Pons (tissue), 1 donor: ENCODE results near the gene KIF23.
"Not testable (repeated sequence)": the region's sequence is repeated elsewhere in the genome, so short reads cannot be mapped to it uniquely, and the experiment has no call there.

ENCODE experiments used
- DNase-seq: peaks from one replicate; pipeline ENCODE4 v3.0.0-alpha.2; 2016; ENCODE audit warnings: low spot score

The KIF23 gene

DNA sequence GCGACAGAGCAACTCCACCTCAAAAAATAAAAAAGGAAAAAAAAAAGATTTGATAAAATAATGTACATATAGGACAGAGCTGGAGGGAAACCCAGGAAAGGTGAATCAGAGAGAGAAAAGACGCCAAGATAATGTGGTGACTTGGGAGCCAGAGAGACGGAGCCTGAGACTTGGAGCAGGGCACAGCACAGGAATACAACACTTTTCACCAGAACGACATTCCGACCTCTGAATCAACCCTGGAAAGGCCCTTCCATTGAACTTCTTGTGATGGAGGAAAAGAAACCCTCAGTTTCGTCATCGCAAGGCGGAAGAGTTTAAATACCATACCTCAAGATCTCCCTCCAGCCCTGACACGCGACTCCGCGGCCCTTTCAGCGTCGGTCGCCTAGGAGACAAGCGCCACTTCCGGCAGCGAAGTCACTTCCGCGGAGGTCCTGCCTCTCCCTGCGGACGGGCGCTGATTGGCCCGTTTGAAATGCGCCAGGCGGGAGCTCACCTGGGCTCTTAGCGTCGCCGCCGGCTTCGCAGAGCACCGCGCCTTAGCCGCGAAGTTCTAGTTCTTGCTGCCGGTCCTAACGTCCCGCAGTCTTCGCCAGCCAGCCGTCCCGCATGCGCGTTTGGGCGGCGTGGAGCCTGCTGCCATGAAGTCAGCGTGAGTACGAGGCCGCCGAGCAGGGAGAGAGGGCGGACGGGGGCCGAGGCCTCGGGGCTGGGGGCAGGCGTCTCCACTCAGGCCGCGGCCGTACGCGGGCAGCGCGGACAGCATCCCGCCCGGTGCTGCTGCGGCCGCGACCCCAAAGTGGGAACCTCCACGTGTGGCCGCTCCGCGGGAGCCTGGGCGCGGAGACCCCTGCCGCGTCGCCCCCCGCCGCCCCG lies at the start of gene KIF23:
KIF23 (plus strand) TSS at position 528 of the 879 bp plus-strand sequence; CDS start at position 645, 117 bp downstream.
- DNase-seq: peak; percentile 74

DNA sequence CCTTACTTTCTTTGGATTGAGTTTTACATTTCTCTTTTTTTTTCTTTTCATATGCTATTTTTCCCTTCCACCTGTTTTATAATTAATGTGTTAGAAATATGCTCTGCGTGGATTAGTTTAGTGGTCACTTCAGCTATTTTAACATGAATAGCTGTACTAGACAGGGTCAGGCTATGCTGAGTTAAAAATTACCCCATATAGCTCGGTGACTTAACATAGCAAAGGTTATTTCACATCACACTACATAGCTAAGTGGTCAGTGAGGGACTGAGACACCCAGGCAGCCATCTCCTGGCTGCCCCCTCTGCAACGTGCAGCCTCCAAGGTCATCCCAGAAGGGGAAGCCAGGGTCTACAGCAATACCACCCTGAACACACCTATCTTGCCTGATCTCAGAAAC lies 46.9 kb upstream of the KIF23 start:
- no peak for DNase-seq

DNA sequence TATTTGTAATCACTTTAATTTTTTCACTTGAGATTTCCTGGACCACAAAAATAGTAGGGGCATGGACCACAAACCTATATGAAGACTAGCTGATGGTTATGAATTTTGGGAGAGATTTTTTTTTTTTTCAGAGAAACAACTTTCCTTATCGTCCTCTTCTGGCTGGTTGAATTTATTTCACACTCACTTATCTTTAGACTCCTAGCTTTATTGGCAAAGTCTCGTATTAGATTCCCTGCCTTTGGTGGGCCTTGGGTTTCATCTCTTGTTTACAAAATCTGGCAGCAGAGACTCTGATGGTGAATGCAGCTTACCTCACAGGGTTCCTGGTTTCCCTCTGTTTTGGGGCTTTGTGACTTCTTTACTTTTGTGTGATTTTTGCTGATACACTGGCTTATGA lies 44.5 kb upstream of the KIF23 start:
- DNase-seq: no peak

DNA sequence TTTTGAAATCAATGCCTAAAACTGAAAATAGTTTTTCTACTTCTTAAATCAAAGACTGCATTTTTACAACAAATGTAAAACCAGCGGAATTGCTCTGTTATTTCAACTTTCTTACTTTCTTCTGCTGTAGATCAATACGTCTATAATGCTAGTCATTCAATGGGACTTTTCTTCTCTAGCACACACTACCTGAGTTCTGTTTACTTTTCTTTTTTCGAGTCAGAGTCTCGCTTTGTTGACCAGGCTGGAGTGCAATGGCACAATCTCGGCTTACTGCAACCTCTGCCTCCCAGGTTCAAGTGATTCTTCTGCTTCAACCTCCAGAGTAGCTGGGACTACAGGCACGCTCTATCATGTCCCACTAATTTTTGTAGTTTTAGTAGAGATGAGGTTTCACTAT lies 40.7 kb upstream of the KIF23 start:
- no peak for DNase-seq

DNA sequence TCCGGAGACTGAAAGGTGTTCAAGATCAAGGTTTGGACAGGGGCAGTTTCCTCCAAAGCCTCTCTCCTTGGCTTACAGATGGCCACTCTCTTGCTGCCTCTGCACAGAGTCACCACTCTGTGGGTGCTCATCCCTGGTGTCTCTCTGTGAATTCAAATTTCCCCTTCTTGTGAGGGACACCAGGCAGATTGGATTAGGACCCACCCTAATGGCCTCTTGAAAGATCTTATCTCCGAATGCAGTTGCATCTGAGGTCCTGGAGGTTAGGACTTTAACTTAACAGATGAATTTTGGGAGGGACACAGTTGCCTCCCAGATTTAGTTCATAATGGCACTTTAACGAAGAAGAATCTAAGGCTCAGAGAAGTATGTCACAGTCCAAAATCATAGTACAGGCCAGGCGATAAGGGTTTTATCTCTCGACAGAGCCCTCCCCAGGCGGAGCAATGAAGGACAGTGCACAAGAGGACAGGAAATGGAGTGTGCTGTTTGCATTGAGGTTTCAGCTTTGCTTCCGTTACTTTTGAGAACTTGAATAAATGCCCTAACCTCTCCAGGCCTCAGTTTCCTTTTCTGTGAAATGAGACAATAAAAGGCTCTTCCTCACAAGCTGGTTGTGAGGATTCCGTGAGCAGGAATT lies 38.9 kb upstream of the KIF23 start:
- no peak for DNase-seq

DNA sequence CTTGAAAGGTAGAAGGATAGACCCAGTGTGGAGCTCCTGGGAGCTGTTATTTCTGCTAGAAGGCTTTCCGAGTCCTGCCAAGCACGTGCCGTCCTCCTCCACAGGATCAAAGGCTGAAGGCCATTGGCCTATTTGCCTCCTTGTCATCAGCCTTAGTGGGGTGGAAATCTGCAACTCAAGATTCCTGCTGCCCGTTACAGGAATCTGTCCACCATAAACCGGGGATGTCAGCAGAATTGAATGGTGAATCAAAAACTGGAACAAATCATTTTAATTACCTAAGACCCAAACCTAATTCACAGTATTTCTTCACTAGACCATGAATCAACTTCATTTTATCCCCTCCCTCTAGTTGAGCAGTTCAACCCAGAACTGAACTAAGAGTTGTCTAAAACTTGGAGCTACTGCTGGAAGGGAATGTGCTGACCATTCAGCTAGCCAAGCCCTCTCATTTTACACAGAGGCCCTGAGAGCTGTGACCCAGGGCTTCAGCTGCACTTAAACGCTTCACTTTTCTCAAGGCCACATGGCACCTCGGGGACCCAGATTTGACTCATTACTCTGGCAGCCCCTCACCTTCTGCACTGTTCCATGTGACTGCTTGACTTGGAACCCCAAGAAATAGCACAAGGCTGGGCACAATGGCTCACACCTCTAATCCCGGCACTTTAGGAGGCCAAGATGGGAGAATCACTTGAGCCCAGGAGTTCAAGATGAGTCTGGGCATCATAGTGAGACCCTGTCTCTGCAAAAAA lies 36.8 kb upstream of the KIF23 start:
- DNase-seq: no peak

DNA sequence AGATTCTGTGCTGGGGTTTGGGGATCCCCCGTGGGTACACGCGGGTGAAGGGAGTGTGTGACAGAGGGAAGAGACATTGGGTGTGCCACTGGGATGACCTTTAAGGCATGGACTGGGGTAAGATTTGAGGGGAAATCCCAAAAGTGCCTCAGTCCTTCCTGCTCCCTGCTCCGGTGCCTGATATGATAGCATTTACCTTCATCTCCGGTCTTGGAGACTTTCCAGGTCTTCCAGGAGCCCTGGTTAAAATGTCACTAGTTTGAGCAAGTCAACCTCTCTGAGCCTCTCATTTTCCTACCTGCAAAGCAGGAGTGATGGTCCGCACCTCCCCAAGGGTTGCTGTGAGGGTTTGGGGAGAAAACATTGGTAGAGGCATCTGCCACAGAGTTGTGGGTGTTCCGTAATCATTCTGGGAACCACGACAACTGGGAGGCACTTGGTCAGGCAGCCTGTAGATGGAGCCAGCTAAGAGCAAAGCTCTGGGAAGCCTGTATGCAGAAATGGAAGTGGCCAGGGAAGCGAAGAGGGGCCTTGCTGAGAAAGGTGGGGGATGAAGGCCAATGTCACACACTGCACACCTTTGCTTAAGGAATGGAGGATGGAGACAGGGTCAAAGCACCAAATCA lies 33.9 kb upstream of the KIF23 start:
- no peak for DNase-seq

DNA sequence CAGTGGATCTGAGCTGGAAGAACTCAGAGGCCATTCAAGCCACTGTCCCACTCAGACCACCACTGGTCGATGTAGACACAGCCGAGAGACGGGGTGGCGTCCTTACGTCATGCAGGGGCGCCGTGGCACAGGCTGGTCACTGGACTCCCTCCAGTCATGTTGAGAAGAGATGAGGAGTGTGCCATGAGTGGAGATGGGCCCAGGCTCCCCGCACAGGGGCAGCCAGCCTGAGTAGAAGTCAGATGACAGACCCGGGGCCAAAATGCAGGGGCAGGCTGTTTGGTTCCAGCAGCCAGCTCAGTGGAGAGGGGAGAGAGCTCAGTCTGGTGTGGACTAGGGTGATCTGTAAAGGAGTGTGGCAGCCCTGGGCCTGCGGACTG lies 33.4 kb upstream of the KIF23 start:
- DNase-seq: no peak

DNA sequence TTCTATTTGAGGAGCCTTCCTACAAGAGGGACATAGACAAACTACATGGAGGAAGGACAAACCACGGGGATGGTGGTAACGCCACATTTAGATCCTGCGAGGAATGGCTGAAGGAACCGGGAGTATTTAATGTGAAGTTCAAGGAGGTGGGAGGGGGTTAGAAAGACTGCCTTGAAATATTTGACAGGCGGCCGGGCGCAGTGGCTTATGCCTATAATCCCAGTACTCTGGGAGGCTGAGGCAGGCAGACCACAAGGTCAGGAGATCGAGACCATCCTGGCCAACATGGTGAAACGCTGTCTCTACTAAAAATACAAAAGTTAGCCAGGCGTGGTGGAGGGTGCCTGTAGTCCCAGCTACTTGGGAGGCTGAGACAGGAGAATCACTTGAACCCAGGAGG lies 32.0 kb upstream of the KIF23 start:
- not testable (repeated sequence) for DNase-seq

DNA sequence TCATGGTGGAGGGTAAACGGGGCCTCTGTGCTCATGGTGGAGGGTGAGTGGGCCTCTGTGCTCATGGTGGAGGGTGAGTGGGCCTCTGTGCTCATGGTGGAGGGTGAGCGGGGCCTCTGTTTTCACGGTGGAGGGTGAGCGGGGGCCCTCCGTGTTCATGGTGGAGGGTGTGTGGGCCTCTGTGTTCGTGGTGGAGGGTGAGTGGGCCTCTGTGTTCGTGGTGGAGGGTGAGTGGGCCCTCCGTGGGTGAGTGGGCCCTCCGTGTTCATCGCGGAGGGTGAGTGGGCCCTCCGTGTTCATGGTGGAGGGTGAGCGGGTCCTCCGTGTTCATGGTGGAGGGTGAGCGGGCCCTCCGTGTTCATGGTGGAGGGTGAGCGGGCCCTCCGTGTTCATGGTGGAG lies 30.1 kb upstream of the KIF23 start:
- not testable (repeated sequence) for DNase-seq

DNA sequence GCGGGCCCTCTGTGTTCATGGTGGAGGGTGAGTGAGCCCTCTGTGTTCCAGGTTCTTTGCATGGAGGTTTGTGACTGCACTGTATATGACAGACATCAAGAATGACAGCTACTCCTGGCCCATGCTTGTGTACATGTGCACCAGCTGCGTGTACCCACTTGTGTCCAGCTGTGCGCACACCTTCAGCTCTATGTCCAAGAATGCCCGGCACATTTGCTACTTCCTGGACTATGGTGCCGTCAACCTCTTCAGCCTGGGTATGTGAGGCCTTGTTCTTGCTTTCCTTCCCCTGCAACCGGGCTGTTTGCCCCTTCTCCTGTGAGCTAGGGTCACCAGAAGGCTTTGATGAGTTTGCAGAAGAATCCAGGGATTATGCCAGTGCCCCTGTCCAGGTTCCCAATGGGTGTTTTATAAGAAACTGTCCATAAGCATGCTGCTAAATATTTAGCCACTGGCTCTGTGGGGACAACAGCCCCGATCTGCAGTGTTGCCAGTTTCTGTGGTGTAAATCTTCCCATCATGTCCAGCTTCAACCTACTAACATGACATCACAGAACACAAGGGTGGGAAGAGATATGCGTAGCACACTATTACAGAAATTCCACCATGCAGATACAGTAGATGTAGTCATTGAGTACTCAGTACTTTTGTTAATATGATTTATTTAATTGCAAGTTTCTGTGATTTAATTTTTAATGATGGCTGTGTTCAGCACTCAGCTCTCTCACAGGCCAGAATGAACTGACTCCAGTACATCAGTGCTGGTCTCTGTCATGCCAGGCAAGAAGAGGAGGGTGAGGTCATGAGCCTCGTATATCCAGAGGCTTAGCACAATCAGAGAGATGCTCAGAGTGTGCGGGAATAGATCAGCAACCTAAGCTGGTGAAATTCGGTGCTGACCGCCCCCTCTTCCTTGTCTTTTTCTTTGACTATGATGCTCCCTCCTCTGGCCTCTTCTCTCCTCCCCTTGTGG lies 29.2 kb upstream of the KIF23 start:
- no peak for DNase-seq

DNA sequence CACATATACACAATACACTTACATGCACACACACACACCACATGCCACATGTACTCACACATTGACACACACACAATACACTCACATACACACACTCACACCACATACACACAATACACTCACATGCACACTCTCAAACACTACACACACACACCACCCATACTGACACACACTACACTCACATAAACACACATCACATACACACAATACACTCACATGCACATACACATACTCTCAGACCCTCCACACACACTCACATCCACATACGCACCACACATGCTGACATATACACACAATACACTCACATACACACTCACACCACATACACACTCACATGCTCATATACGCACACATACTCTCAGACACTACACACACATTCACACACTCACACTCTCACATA lies 28.3 kb upstream of the KIF23 start:
- DNase-seq: no peak

DNA sequence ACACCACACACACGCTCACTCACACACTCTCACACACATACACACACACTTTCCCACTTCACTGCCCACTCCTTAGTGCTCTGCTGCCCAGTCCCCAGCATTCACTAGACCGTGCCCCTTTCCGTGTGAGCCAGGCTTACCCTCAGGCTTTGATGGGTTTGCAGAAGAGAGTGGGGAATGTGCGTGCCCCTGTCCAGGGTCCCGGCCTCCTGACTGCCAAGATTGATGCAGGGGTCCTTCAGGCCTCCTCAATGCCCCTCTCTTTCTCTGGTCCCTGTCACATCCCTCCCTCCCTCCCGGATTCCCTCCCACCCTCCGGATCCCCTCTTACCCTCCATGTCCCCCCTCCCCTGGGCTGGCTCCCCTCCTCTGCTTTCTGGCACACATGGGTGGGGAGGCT lies 27.9 kb upstream of the KIF23 start:
- DNase-seq: no peak

DNA sequence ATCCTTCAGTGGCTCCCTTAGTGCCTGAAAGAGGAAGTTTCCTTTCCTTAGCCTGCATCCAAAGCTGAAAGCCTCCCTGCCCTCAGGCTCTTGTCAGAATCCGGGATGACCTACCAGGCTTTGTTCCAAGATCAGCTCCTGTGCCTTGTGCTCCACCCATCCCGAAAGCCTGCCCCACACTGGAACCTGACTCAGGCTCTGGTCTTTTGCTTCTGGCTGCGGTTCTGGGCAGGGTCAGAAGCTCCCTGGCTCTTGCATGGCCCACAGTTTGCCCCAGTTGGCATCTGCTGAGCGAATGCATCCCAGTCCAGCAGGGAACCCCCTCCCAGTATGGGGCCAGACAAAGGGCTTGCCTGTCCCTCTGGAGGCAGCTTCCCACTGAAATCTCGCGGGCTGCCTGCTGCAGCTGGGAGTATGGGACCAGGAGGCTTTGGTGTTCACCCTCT lies 25.9 kb upstream of the KIF23 start:
- DNase-seq: peak; percentile 9

DNA sequence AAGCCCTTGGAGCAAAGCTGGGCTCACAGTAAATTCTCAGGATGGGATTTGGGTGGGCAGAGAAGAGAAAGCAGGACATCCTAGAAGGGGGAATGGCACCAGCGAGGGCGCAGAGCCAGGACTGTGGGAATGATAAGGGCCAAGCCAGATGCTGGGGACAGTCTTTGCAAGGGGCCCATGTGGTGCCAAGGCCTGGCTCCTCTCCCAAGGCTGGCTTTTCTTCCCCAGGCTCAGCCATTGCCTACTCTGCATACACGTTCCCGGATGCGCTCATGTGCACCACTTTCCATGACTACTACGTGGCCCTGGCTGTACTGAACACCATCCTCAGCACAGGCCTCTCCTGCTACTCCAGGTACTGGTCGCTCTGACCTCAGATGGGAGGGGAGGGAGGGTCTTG lies 24.7 kb upstream of the KIF23 start:
- no peak for DNase-seq

DNA sequence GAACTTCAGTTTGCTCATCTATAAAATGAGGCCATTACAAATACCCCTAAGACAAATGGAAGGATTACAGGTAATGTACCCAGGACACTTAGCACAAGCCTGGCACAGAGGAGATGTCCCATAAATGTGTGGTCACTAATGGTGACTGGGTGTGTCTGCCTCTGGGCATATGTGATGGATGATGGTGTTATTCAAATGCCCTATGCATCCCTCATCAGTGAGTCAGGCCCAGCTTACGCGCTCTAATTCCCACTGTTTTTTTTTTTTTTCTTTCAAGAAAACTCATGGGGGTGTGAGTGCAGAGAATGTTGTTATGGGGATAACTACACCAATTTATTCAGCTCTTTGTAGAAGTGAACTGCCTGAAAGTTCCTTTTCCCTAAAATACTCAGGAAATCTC lies 23.6 kb upstream of the KIF23 start:
- no peak for DNase-seq

DNA sequence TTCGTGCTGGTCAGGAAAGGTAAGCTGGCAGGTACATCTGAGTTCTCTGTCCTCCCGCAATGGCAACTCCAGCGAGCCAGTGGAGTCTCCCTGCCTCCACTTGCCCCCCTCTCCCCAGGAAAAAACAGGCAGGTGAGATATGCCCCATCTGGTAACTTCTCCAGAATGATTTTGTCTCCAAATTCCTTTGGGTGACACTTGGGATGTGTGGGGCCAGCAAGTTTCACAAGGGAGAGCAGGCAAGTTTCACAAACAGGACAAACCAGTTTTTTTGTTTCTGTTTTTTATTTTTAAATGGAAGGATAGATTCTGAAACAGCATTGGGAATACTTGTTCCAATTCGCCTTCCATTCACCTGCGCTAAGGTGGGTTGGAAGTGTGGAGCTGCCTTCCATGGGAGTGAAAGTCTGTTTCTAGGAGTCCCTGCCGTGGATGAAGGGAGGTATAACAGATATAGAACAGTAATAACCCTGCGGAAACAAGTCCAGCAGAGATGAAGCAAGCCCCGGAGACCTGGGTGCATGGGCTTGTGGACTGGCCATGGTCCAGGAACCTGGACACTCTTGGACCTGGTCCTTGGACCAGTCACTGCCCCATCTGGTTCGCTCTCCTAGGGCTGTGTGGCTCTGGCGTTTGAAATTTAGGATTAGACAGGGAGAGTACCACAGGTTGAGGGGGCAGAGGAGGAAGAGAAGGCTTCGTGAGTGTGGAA lies 22.9 kb upstream of the KIF23 start:
- no peak for DNase-seq

DNA sequence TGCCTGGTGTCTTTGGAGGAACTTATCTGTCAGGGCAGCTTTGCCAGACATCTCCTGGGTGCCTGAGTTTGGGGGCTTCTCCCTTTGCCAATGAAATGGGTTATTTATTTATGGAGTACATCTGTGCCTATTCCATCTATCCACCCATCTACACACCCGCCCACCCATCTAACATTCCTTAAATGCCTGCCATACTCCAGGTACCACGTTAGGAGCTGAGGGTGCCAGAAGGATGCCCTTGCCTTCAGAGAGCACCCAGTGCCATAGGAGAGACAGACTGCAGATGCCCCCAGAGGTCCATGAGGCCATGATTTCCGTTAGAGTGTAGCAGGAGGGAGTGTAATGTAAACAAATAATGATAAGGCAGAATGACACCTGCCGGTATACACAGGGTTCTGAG lies 21.8 kb upstream of the KIF23 start:
- DNase-seq: no peak

DNA sequence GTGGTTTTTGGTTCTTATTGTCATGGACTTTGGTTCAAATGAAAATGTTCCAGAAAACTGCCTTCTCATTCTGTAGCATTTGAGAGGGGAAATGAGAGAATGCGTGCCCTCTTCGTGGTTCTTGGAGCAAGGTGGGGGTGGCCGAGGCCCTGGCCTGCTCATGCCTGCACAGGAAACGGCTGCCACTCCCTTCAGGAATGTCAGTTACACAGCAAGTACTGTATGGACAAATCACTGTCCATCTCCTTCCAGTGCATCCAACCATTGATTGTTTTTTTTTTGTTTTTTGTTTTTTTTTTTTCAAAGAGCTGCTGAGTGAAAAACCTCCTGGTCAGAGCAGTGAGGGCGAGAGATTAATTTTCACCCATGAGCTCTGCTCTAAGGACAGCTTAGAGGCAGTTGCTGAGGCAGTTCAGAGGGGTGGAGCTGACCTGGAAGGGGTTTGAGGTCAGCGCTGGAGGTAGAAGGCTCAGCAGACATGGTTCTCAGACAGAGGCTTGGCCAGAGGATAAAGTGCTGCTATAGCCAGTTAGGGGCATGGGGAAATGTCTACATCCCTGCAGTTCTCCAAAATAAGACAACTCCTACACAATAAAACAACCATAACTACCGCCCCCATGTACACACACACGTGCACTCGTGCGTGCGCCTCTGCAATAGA lies 20.2 kb upstream of the KIF23 start:
- no peak for DNase-seq
